ENCODE data around the gene CRTC2. TPM values are rescaled to one million over a fixed set of nuclear protein-coding genes. Genes with fewer than 3 reads are reported as not detected.

Gene CRTC2
- total RNA-seq, 1 donor from 2014 or later = 41.9 TPM

GRCh38 chr1:153945795-153946621 is 12.4 kb downstream of the CRTC2 start:
- DNase-seq (ENCODE audit: extremely low spot score, unreplicated experiment) = no peak

GRCh38 chr1:153945131-153945794 is 13.1 kb downstream of the CRTC2 start:
- no peaks in the 10 kb centered on the region for H3K9me3 Mint-ChIP-seq (ENCODE audit: unreplicated experiment)
- no peaks in the 10 kb centered on the region for H3K27me3 Mint-ChIP-seq (ENCODE audit: unreplicated experiment)
- no peak for DNase-seq (ENCODE audit: extremely low spot score, unreplicated experiment)
- H3K4me1 Mint-ChIP-seq (ENCODE audit: unreplicated experiment) = peaks cover 18% of the 10 kb centered on the region
- H3K27ac Mint-ChIP-seq (ENCODE audit: unreplicated experiment) = peak overlapping the region; percentile 63
- peak overlapping the region; percentile 77 for H3K4me3 Mint-ChIP-seq (ENCODE audit: unreplicated experiment)
- H3K36me3 Mint-ChIP-seq (ENCODE audit: unreplicated experiment) = peaks cover 9% of the 10 kb centered on the region
- TF ChIP-seq CTCF (IDR thresholded peaks at IDR 0.05) = no peak

More at GRCh38 chr1:153945795-153946621, 12.4 kb downstream of the CRTC2 start:
- H3K9me3 Mint-ChIP-seq (ENCODE audit: unreplicated experiment) = no peaks in the 10 kb centered on the region
- peaks cover 18% of the 10 kb centered on the region for H3K4me1 Mint-ChIP-seq (ENCODE audit: unreplicated experiment)
- H3K27me3 Mint-ChIP-seq (ENCODE audit: unreplicated experiment) = no peaks in the 10 kb centered on the region
- H3K36me3 Mint-ChIP-seq (ENCODE audit: unreplicated experiment) = peaks cover 13% of the 10 kb centered on the region
- H3K27ac Mint-ChIP-seq (ENCODE audit: unreplicated experiment) = peak overlapping the region; percentile 63
- TF ChIP-seq CTCF (IDR thresholded peaks at IDR 0.05) = no peak
- H3K4me3 Mint-ChIP-seq (ENCODE audit: unreplicated experiment) = peak overlapping the region; percentile 77

GRCh38 chr1:153944827-153945117 is 13.6 kb downstream of the CRTC2 start:
- H3K27ac Mint-ChIP-seq (ENCODE audit: unreplicated experiment) = no peak overlapping the region
- no peaks in the 10 kb centered on the region for H3K9me3 Mint-ChIP-seq (ENCODE audit: unreplicated experiment)
- H3K4me1 Mint-ChIP-seq (ENCODE audit: unreplicated experiment) = peaks cover 18% of the 10 kb centered on the region
- DNase-seq (ENCODE audit: extremely low spot score, unreplicated experiment) = no peak
- no peak for TF ChIP-seq CTCF (IDR thresholded peaks at IDR 0.05)
- H3K36me3 Mint-ChIP-seq (ENCODE audit: unreplicated experiment) = peaks cover 13% of the 10 kb centered on the region
- no peaks in the 10 kb centered on the region for H3K27me3 Mint-ChIP-seq (ENCODE audit: unreplicated experiment)
- peak overlapping the region; percentile 77 for H3K4me3 Mint-ChIP-seq (ENCODE audit: unreplicated experiment)

GRCh38 chr1:153944005-153944826 is 14.2 kb downstream of the CRTC2 start:
- TF ChIP-seq CTCF (IDR thresholded peaks at IDR 0.05) = no peak
- Mint-ChIP-seq H3K4me1 (ENCODE audit: unreplicated experiment) (peaks cover 18% of the 10 kb centered on the region), H3K27ac (ENCODE audit: unreplicated experiment) (peak overlapping the region; percentile 15), H3K4me3 (ENCODE audit: unreplicated experiment) (peak overlapping the region; percentile 28), H3K36me3 (ENCODE audit: unreplicated experiment) (peaks cover 17% of the 10 kb centered on the region), H3K27me3 (ENCODE audit: unreplicated experiment) (no peaks in the 10 kb centered on the region), H3K9me3 (ENCODE audit: unreplicated experiment) (no peaks in the 10 kb centered on the region)
- DNase-seq (ENCODE audit: extremely low spot score, unreplicated experiment) = no peak
